ENCODE measurements around the gene BACH2. TPM values are rescaled to one million over a fixed set of nuclear protein-coding genes. Genes with fewer than 3 reads are reported as not detected.

Gene BACH2
- total and polyA plus RNA-seq, 9 of the 15 experiments (the other 6 are each of a cell fraction or from before 2014, with no cell fraction given), result 0.06 to 3.1 (median 0.59) TPM

DNA sequence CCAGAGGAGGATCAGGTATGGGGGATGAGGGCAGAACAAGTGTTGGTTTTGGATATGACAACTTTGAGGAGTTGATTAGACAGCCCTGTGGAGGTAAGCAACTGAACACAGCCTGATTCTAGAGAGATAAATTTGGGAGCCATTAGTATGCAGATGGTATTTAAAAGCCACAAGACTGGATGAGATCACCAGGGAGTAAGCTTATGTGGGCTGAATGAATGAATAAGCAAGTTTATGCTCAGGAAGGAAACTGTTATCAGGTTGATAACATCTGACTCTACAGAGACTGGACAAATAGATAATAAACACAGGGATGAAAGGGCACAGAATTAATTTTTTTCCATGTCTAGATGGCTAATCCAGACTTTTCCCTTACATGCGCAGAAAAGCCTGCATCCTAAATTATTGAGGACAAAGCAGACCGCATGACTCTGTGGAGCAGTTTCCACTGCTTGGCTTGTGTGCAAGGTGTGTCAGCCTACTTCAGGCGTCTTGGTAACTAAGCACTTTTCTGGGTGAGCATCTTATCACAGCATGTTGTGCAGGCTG is 251.7 kb downstream of the BACH2 start (continued):
- TF ChIP-seq TEAD4 (IDR thresholded peaks at IDR 0.05; ENCODE audit: low read length) (peak; percentile 91), TEAD4 (CRISPR knock-in tag; IDR thresholded peaks at IDR 0.05; ENCODE audit: borderline replicate concordance) (no peak), ETV6 (IDR thresholded peaks at IDR 0.05; ENCODE audit: borderline replicate concordance in 1 of 2, low read depth in 2 of 2, low read length in 1 of 2) (no peak), ETV6 (CRISPR knock-in tag; IDR thresholded peaks at IDR 0.05; ENCODE audit: borderline replicate concordance) (no peak), EP300 (IDR thresholded peaks at IDR 0.05; ENCODE audit: low read length) (peak; percentile 89), ZNF24 (IDR thresholded peaks at IDR 0.05) (peak; percentile 64; the same call in 1 of the 2 replicates), MTA1 (IDR thresholded peaks at IDR 0.05; ENCODE audit: borderline replicate concordance) (peak; percentile 78; the same call in 1 of the 2 replicates), ZNF318 (IDR thresholded peaks at IDR 0.05; ENCODE audit: borderline replicate concordance in 1 of 2, low read depth in 1 of 2) (peak in 1 of 2 experiments; percentile 63; a peak in 1 of 4 replicates), RHOXF2B (CRISPR knock-in tag; conservative IDR thresholded peaks at IDR 0.05) (no peak), NCOA1 (IDR thresholded peaks at IDR 0.05; ENCODE audit: low read depth) (peak; percentile 65), NRF1 (conservative IDR thresholded peaks at IDR 0.05 in 1 of 2, IDR thresholded peaks at IDR 0.05 in 1 of 2) (peak; percentile 59 to 67), FOXM1 (IDR thresholded peaks at IDR 0.05; ENCODE audit: low read depth) (peak; percentile 81), FOXM1 (CRISPR knock-in tag; IDR thresholded peaks at IDR 0.05; ENCODE audit: low read depth) (no peak), SOX6 (IDR thresholded peaks at IDR 0.05) (peak; percentile 89), GATA2 (CRISPR knock-in tag; IDR thresholded peaks at IDR 0.05) (peak; percentile 81), HMBOX1 (IDR thresholded peaks at IDR 0.05) (0 out of 2 replicates have a peak, but pooled peaks have one; percentile 11), MYC (IDR thresholded peaks at IDR 0.05; ENCODE audit: low read depth, low read length) (peak; percentile 38; the same call in 1 of the 2 replicates), MYC (CRISPR knock-in tag; IDR thresholded peaks at IDR 0.05; ENCODE audit: borderline replicate concordance, low read depth) (no peak), ZNF76 (CRISPR knock-in tag; IDR thresholded peaks at IDR 0.05; ENCODE audit: borderline replicate concordance) (no peak)
- TF ChIP-seq, protein P1, sequence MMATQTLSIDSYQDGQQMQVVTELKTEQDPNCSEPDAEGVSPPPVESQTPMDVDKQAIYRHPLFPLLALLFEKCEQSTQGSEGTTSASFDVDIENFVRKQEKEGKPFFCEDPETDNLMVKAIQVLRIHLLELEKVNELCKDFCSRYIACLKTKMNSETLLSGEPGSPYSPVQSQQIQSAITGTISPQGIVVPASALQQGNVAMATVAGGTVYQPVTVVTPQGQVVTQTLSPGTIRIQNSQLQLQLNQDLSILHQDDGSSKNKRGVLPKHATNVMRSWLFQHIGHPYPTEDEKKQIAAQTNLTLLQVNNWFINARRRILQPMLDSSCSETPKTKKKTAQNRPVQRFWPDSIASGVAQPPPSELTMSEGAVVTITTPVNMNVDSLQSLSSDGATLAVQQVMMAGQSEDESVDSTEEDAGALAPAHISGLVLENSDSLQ (IDR thresholded peaks at IDR 0.05), result peak; percentile 60; the same call in 1 of the 2 replicates

Data from K562 (cell line).